ENCODE data around the gene PLEKHG5.
"Not testable (repeated sequence)": the region's sequence is repeated elsewhere in the genome, so short reads cannot be mapped to it uniquely, and the experiment has no call there.

PLEKHG5 gene

GRCh38 chr1:6446665-6447015 is 44.8 kb downstream of the PLEKHG5 start:
- DNase-seq (ENCODE audit: low read depth in 3 of 3), result no peak

GRCh38 chr1:6445929-6446328 is 45.5 kb downstream of the PLEKHG5 start:
- not testable (repeated sequence) for DNase-seq (ENCODE audit: low read depth in 3 of 3)

- peak in 1 of 3 experiments; percentile 34 for DNase-seq (ENCODE audit: low read depth in 3 of 3)
Measured at GRCh38 chr1:6445062-6445763, 46.3 kb downstream of the PLEKHG5 start.

GRCh38 chr1:6444377-6444776 is 47.1 kb downstream of the PLEKHG5 start:
- no peak for DNase-seq (ENCODE audit: low read depth in 3 of 3)

GRCh38 chr1:6443339-6444115 is 47.9 kb downstream of the PLEKHG5 start:
- no peak for DNase-seq (ENCODE audit: low read depth in 3 of 3)

GRCh38 chr1:6441586-6441985 is 49.9 kb downstream of the PLEKHG5 start:
- no peak for DNase-seq (ENCODE audit: low read depth in 3 of 3)

GRCh38 chr1:6440198-6441126 is 51.0 kb downstream of the PLEKHG5 start:
- DNase-seq (ENCODE audit: low read depth in 3 of 3), result peak in 2 of 3 experiments; percentile 45 to 71

GRCh38 chr1:6438047-6438525 is 53.4 kb downstream of the PLEKHG5 start:
- DNase-seq (ENCODE audit: low read depth in 3 of 3), result peak; percentile 47 to 70 (median 60)

- not testable (repeated sequence) for DNase-seq (ENCODE audit: low read depth in 3 of 3)
Measured at GRCh38 chr1:6437012-6437700, 54.3 kb downstream of the PLEKHG5 start.

GRCh38 chr1:6436277-6436676 is 55.2 kb downstream of the PLEKHG5 start:
- not testable (repeated sequence) for DNase-seq (ENCODE audit: low read depth in 3 of 3)

GRCh38 chr1:6435547-6435946 is 55.9 kb downstream of the PLEKHG5 start:
- no peak for DNase-seq (ENCODE audit: low read depth in 3 of 3)

GRCh38 chr1:6435129-6435528 is 56.3 kb downstream of the PLEKHG5 start:
- DNase-seq (ENCODE audit: low read depth in 3 of 3), result no peak

GRCh38 chr1:6434186-6434585 is 57.3 kb downstream of the PLEKHG5 start:
- no peak for DNase-seq (ENCODE audit: low read depth in 3 of 3)

- not testable (repeated sequence) for DNase-seq (ENCODE audit: low read depth in 3 of 3)
Measured at GRCh38 chr1:6431645-6432579, 59.6 kb downstream of the PLEKHG5 start.

- DNase-seq (ENCODE audit: low read depth in 3 of 3), result not testable (repeated sequence)
Measured at GRCh38 chr1:6429660-6430411, 61.6 kb downstream of the PLEKHG5 start.

GRCh38 chr1:6428453-6428852 is 63.0 kb downstream of the PLEKHG5 start:
- DNase-seq (ENCODE audit: low read depth in 3 of 3), result not testable (repeated sequence)

- no peak for DNase-seq (ENCODE audit: low read depth in 3 of 3)
Measured at GRCh38 chr1:6427441-6428390, 63.8 kb downstream of the PLEKHG5 start.

- no peak for DNase-seq (ENCODE audit: low read depth in 3 of 3)
Measured at GRCh38 chr1:6426972-6427350, 64.5 kb downstream of the PLEKHG5 start.

Data from stimulated activated CD4-positive, alpha-beta T cell treated with anti-CD3 and anti-CD28 coated beads, TNF-alpha, amount 100 ng/mL, for 24 hours (primary cell).